ENCODE measurements around the gene ALX4. TPM values are rescaled to one million over a fixed set of nuclear protein-coding genes. Genes with fewer than 3 reads are reported as not detected.

ALX4 gene
- total RNA-seq, 4 donors from 2014 or later, result 0.21 to 1.1 (median 0.34) TPM; not detected in 1

- peaks cover 4% of the 10 kb centered on the region for H3K4me1 ChIP-seq
- no peak overlapping the region for H3K27ac ChIP-seq
- DNase-seq (ENCODE audit: low spot score in 2 of 2), result no peak
- 82% methylated on average over 6 of the region's 6 CpGs for WGBS
- peaks cover 28% of the 10 kb centered on the region for H3K36me3 ChIP-seq
- H3K27me3 ChIP-seq, result no peaks in the 10 kb centered on the region
- TF ChIP-seq, protein P1, sequence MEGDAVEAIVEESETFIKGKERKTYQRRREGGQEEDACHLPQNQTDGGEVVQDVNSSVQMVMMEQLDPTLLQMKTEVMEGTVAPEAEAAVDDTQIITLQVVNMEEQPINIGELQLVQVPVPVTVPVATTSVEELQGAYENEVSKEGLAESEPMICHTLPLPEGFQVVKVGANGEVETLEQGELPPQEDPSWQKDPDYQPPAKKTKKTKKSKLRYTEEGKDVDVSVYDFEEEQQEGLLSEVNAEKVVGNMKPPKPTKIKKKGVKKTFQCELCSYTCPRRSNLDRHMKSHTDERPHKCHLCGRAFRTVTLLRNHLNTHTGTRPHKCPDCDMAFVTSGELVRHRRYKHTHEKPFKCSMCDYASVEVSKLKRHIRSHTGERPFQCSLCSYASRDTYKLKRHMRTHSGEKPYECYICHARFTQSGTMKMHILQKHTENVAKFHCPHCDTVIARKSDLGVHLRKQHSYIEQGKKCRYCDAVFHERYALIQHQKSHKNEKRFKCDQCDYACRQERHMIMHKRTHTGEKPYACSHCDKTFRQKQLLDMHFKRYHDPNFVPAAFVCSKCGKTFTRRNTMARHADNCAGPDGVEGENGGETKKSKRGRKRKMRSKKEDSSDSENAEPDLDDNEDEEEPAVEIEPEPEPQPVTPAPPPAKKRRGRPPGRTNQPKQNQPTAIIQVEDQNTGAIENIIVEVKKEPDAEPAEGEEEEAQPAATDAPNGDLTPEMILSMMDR (IDR thresholded peaks at IDR 0.05), result no peak
- TF ChIP-seq POLR2AphosphoS5 (IDR thresholded peaks at IDR 0.05), result no peak
- TF ChIP-seq POLR2A (IDR thresholded peaks at IDR 0.05), result no peak
- TF ChIP-seq EP300 (IDR thresholded peaks at IDR 0.05), result no peak
- H3K4me3 ChIP-seq, result no peak overlapping the region
- H3K9me3 ChIP-seq, result no peaks in the 10 kb centered on the region
These were observed 66.2 kb downstream of the ALX4 start for GRCh38 chr11:44243595-44244343.

- Histone ChIP-seq H3K4me1 (peaks cover 4% of the 10 kb centered on the region), H3K4me3 (no peak overlapping the region), H3K27me3 (no peaks in the 10 kb centered on the region), H3K36me3 (peaks cover 28% of the 10 kb centered on the region), H3K27ac (no peak overlapping the region), H3K9me3 (no peaks in the 10 kb centered on the region)
- no peak for TF ChIP-seq POLR2A (IDR thresholded peaks at IDR 0.05)
- TF ChIP-seq POLR2AphosphoS5 (IDR thresholded peaks at IDR 0.05), result no peak
- no peak for TF ChIP-seq EP300 (IDR thresholded peaks at IDR 0.05)
- TF ChIP-seq, protein P1 (IDR thresholded peaks at IDR 0.05), result no peak
- DNase-seq (ENCODE audit: low spot score in 2 of 2), result no peak
- WGBS, result 86% methylated on average over 5 of the region's 5 CpGs
These were observed 66.9 kb downstream of the ALX4 start for GRCh38 chr11:44243086-44243485.

DNA sequence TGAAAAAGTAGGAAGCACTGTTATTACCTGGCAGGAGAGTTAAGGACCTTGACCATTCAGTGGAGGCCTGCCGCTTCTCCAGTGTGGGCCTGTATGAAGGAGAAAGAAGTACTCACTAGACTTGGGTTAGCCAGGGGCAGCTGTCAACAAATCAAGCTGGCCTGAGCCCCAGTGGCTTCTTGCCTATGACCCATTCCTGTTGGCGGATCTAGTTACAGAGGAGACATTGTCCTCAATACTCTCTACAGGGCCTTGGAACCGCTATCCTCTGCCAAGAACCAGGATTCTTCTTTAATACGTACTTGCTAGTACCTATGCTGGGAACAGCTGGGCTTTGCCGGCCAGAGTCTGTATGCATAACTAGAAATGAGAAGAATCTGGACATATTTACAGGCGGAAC lies 68.1 kb downstream of the ALX4 start:
- H3K36me3 ChIP-seq, result peaks cover 33% of the 10 kb centered on the region
- no peaks in the 10 kb centered on the region for H3K9me3 ChIP-seq
- H3K4me1 ChIP-seq, result peaks cover 4% of the 10 kb centered on the region
- 84% methylated on average over 5 of the region's 6 CpGs for WGBS
- no peak overlapping the region for H3K4me3 ChIP-seq
- TF ChIP-seq, protein P1 (IDR thresholded peaks at IDR 0.05), result no peak
- TF ChIP-seq POLR2AphosphoS5 (IDR thresholded peaks at IDR 0.05) (no peak), POLR2A (IDR thresholded peaks at IDR 0.05) (no peak), EP300 (IDR thresholded peaks at IDR 0.05) (no peak)
- H3K27ac ChIP-seq, result no peak overlapping the region
- no peak for DNase-seq (ENCODE audit: low spot score in 2 of 2)
- no peaks in the 10 kb centered on the region for H3K27me3 ChIP-seq

DNA sequence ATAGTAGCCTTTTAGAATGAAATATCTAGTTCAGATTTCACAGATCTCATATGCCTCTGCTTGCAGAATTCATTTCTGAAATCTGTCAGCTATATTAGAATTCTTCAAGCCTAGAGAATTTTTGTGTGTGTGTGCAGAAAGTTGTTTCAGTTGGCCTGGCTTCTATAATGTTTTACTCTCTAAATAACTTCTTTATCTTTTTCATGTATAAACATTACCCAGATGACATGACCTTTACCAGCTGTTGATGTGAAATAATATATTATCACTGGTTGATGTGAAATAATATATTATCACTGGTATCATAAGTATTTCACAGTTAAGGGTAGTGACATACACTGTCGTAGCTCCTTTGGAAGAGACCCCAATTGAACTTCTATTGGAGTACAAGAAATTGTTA lies 72.8 kb downstream of the ALX4 start:
- Histone ChIP-seq H3K27ac (no peak overlapping the region), H3K36me3 (peaks cover 45% of the 10 kb centered on the region), H3K27me3 (no peaks in the 10 kb centered on the region), H3K4me1 (no peaks in the 10 kb centered on the region), H3K9me3 (no peaks in the 10 kb centered on the region), H3K4me3 (no peak overlapping the region)
- TF ChIP-seq POLR2A (IDR thresholded peaks at IDR 0.05) (no peak), POLR2AphosphoS5 (IDR thresholded peaks at IDR 0.05) (no peak), EP300 (IDR thresholded peaks at IDR 0.05) (no peak)
- TF ChIP-seq, protein P1 (IDR thresholded peaks at IDR 0.05), result no peak
- WGBS, result 95% methylated on average over 1 of the region's 1 CpG
- DNase-seq (ENCODE audit: low spot score in 2 of 2), result no peak

DNA sequence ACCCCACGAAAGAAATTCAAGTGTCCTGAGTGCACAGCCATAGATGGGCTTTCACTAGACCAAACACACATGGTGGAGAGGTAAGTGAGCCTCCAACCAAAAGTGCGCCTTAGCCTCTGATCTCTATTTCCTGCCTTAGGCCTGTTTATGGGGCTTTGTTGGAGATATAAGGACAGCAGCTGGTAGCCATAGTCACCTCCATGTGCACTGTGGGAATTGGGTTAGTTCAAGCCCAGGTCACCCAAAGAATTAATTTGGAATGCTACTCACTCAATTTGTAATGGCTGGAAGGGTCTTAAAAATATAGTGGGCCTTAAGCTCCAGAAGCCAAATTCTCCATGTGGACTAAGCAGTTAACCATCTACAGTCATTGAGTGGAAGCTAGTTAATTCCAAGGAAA lies 73.6 kb downstream of the ALX4 start:
- no peak for DNase-seq (ENCODE audit: low spot score in 2 of 2)
- Histone ChIP-seq H3K27me3 (no peaks in the 10 kb centered on the region), H3K4me1 (no peaks in the 10 kb centered on the region), H3K9me3 (no peaks in the 10 kb centered on the region), H3K4me3 (no peak overlapping the region), H3K27ac (no peak overlapping the region), H3K36me3 (peaks cover 36% of the 10 kb centered on the region)
- 96% methylated on average over 2 of the region's 2 CpGs for WGBS
- TF ChIP-seq, protein P1 (IDR thresholded peaks at IDR 0.05), result no peak
- TF ChIP-seq POLR2A (IDR thresholded peaks at IDR 0.05) (no peak), POLR2AphosphoS5 (IDR thresholded peaks at IDR 0.05) (no peak), EP300 (IDR thresholded peaks at IDR 0.05) (no peak)

Data from suprapubic skin (tissue), 4 donors.